WTC11 (cell line): Measurements from ENCODE around the gene BRMS1. TPM values are rescaled to one million over a fixed set of nuclear protein-coding genes. Genes with fewer than 3 reads are reported as not detected.

ENCODE experiments used
- ATAC-seq: fragments of 200-7000 bp; cut with Tn5 transposase; 2 replicates; pipeline ENCODE4 v1.10.0; 2021; ENCODE audit warnings: mild to moderate bottlenecking, moderate library complexity
- CTCF ChIA-PET: fragments of 300-600 bp; sonication (Branson Sonifier 250); formaldehyde crosslinking; loops from one replicate; lab custom pipeline; 2021; ENCODE audit warnings: antibody characterized with exemption; lab: Charles Lee
- POLR2A ChIA-PET: fragments of 350-600 bp; sonication (Branson Sonifier 250); formaldehyde crosslinking; loops from one replicate; lab custom pipeline; 2021; ENCODE audit warnings: antibody characterized with exemption; lab: Charles Lee
- DNase-seq: peaks from one replicate; pipeline ENCODE4 v3.0.0; 2021; ENCODE audit warnings: low spot score
- H3K27ac Mint-ChIP-seq: 2 replicates; pipeline ENCODE4 v1.8.0; 2021; ENCODE audit warnings: mixed read lengths
- H3K27me3 Mint-ChIP-seq: 2 replicates; pipeline ENCODE4 v1.8.0; 2021; ENCODE audit warnings: low read depth, mild to moderate bottlenecking, moderate library complexity, mixed read lengths
- H3K36me3 Mint-ChIP-seq: 2 replicates; pipeline ENCODE4 v1.8.0; 2021; ENCODE audit warnings: mixed read lengths
- H3K4me1 Mint-ChIP-seq: 2 replicates; pipeline ENCODE4 v1.8.0; 2022; ENCODE audit warnings: mixed read lengths
- H3K4me3 Mint-ChIP-seq: 2 replicates; pipeline ENCODE4 v1.8.0; 2021; ENCODE audit warnings: mild to moderate bottlenecking, moderate library complexity, mixed read lengths
- H3K9me3 Mint-ChIP-seq: 2 replicates; pipeline ENCODE4 v1.8.0; 2021; ENCODE audit warnings: mixed read lengths
- CBFB ChIP-seq: sonication (generic); formaldehyde crosslinking; IDR thresholded peaks from 2 replicates; pipeline ENCODE4 v1.8.1; 2022; ENCODE audit warnings: mild to moderate bottlenecking, low read depth, missing genetic modification reagents
- CREM ChIP-seq: sonication (generic); formaldehyde crosslinking; IDR thresholded peaks from 2 replicates; pipeline ENCODE4 v1.8.1; 2022; ENCODE audit warnings: mild to moderate bottlenecking, missing genetic modification reagents, moderate library complexity
- ESRRA ChIP-seq: sonication (generic); formaldehyde crosslinking; IDR thresholded peaks from 2 replicates; pipeline ENCODE4 v1.8.1; 2022; ENCODE audit warnings: mild to moderate bottlenecking, missing genetic modification reagents, borderline replicate concordance
- ETV6 ChIP-seq: sonication (generic); formaldehyde crosslinking; IDR thresholded peaks from 2 replicates; pipeline ENCODE4 v1.8.1; 2022; ENCODE audit warnings: mild to moderate bottlenecking, missing genetic modification reagents
- FOXK1 ChIP-seq: sonication (generic); formaldehyde crosslinking; IDR thresholded peaks from 2 replicates; pipeline ENCODE4 v1.8.0; 2022; ENCODE audit warnings: mild to moderate bottlenecking, moderate library complexity, missing genetic modification reagents
- HMGA2 ChIP-seq: fragments of 250-450 bp; sonication (Bioruptor Pico); IDR thresholded peaks from 2 replicates; pipeline ENCODE4 v1.4.0; 2021; ENCODE audit warnings: mild to moderate bottlenecking, moderate library complexity
- JAZF1 ChIP-seq: fragments of 250-450 bp; sonication (Bioruptor Pico); IDR thresholded peaks from 2 replicates; pipeline ENCODE4 v1.9.0; 2021; ENCODE audit warnings: moderate library complexity, mild to moderate bottlenecking, inconsistent platforms
- SOX15 ChIP-seq: fragments of 250-450 bp; sonication (Bioruptor Pico); IDR thresholded peaks from 2 replicates; pipeline ENCODE4 v1.9.0; 2021; ENCODE audit warnings: mild to moderate bottlenecking
- SP1 ChIP-seq: sonication (generic); formaldehyde crosslinking; conservative IDR thresholded peaks from 2 replicates; pipeline ENCODE4 v1.8.1; 2022; ENCODE audit warnings: missing genetic modification reagents
- TP53 ChIP-seq: sonication (generic); formaldehyde crosslinking; IDR thresholded peaks from 2 replicates; pipeline ENCODE4 v1.8.1; 2023; ENCODE audit warnings: mild to moderate bottlenecking, missing genetic modification reagents
- ZNF232 ChIP-seq: sonication (generic); formaldehyde crosslinking; IDR thresholded peaks from 2 replicates; pipeline ENCODE4 v1.8.0; 2022; ENCODE audit warnings: mild to moderate bottlenecking, missing genetic modification reagents
- ZNF423 ChIP-seq: fragments of 250-450 bp; sonication (Bioruptor Pico); IDR thresholded peaks from 2 replicates; pipeline ENCODE4 v2.1.2; 2022; ENCODE audit warnings: mild to moderate bottlenecking, moderate library complexity
- ZNF671 ChIP-seq: fragments of 250-450 bp; sonication (Bioruptor Pico); IDR thresholded peaks from 2 replicates; pipeline ENCODE4 v1.8.0; 2021; ENCODE audit warnings: mild to moderate bottlenecking
- total RNA-seq: library from RNA; stranded (reverse); gene quantifications from 3 replicates; pipeline ENCODE4 v1.2.3, GENCODE V29; 2021
- TF ChIP-seq, protein P1 (sequence below): sonication (generic); formaldehyde crosslinking; IDR thresholded peaks from 2 replicates; pipeline ENCODE4 v1.8.1; 2022; ENCODE audit warnings: mild to moderate bottlenecking, missing genetic modification reagents, moderate library complexity, borderline replicate concordance
- TF ChIP-seq, protein P2 (sequence below): sonication (generic); formaldehyde crosslinking; IDR thresholded peaks from 2 replicates; pipeline ENCODE4 v1.8.1; 2023; ENCODE audit warnings: mild to moderate bottlenecking, missing genetic modification reagents, moderate library complexity
- TF ChIP-seq, protein P3 (sequence below): fragments of 200-600 bp; IDR thresholded peaks from 2 replicates; pipeline ENCODE4 v1.8.0; 2022; ENCODE audit warnings: antibody characterized with exemption
- TF ChIP-seq, protein P4 (sequence below): sonication (generic); formaldehyde crosslinking; IDR thresholded peaks from 2 replicates; pipeline ENCODE4 v1.8.1; 2022; ENCODE audit warnings: missing genetic modification reagents, borderline replicate concordance
- TF ChIP-seq, protein P5 (sequence below): sonication (generic); formaldehyde crosslinking; IDR thresholded peaks from 2 replicates; pipeline ENCODE4 v1.8.0; 2022; ENCODE audit warnings: mild to moderate bottlenecking, missing genetic modification reagents
- TF ChIP-seq, protein P6 (sequence below): sonication (generic); formaldehyde crosslinking; IDR thresholded peaks from 2 replicates; pipeline ENCODE4 v1.8.1; 2023; ENCODE audit warnings: mild to moderate bottlenecking, missing genetic modification reagents, moderate library complexity
- TF ChIP-seq, protein P7 (sequence below): sonication (generic); formaldehyde crosslinking; IDR thresholded peaks from 2 replicates; pipeline ENCODE4 v1.8.0; 2023; ENCODE audit warnings: missing genetic modification reagents
- TF ChIP-seq, protein P8 (sequence below): sonication (generic); formaldehyde crosslinking; IDR thresholded peaks from 2 replicates; pipeline ENCODE4 v1.8.1; 2023; ENCODE audit warnings: mild to moderate bottlenecking, moderate library complexity, missing genetic modification reagents

The BRMS1 gene
- total RNA-seq, 1 experiment from 2014 or later = 44.5 TPM

DNA sequence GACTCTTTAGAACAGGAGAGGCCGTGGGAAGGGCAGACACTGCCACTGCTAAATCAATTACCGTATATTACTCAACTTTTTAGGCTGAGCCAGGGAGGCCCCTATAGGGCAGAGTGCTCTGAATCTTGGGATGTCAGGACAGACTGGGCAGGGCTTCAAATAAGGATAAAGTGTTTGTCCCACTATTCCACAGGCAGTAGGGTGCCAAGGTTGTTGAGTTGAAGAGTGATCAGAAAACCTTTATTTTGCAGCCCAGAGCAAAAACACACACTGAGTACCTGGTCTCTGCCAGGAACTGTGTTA lies 4.1 kb upstream of the BRMS1 start:
- Mint-ChIP-seq H3K4me1 (peaks cover 24% of the 10 kb centered on the region), H3K27ac (no peak overlapping the region), H3K36me3 (peaks cover 10% of the 10 kb centered on the region), H3K9me3 (no peaks in the 10 kb centered on the region), H3K27me3 (peaks cover 6% of the 10 kb centered on the region; the same call in 1 of the 2 replicates), H3K4me3 (peak overlapping the region; percentile 90)
- ChIA-PET CTCF (interaction anchor here (0.7 to 3.2 kb wide), 4 partner anchors 15 to 748 kb away, joined by 3 to 35 read pairs (median 14); no protein-coding TSS in a partner anchor), POLR2A (interaction anchor here (0.7 kb wide), 1 partner anchor 69 kb away, joined by 14 read pairs; no protein-coding TSS in a partner anchor)
- ATAC-seq (no peak), DNase-seq (no peak)
- no peak for TF ChIP-seq ZNF671 (CRISPR knock-in tag)
- TF ChIP-seq, protein P1, sequence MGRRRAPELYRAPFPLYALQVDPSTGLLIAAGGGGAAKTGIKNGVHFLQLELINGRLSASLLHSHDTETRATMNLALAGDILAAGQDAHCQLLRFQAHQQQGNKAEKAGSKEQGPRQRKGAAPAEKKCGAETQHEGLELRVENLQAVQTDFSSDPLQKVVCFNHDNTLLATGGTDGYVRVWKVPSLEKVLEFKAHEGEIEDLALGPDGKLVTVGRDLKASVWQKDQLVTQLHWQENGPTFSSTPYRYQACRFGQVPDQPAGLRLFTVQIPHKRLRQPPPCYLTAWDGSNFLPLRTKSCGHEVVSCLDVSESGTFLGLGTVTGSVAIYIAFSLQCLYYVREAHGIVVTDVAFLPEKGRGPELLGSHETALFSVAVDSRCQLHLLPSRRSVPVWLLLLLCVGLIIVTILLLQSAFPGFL (CRISPR knock-in tag) = no peak
- no peak for TF ChIP-seq JAZF1 (CRISPR knock-in tag)
- TF ChIP-seq HMGA2 = no peak
- TF ChIP-seq, protein P2, sequence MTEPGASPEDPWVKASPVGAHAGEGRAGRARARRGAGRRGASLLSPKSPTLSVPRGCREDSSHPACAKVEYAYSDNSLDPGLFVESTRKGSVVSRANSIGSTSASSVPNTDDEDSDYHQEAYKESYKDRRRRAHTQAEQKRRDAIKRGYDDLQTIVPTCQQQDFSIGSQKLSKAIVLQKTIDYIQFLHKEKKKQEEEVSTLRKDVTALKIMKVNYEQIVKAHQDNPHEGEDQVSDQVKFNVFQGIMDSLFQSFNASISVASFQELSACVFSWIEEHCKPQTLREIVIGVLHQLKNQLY (CRISPR knock-in tag) = no peak
- no peak for TF ChIP-seq SOX15 (CRISPR knock-in tag)
- TF ChIP-seq ESRRA = no peak
- TF ChIP-seq, protein P3, sequence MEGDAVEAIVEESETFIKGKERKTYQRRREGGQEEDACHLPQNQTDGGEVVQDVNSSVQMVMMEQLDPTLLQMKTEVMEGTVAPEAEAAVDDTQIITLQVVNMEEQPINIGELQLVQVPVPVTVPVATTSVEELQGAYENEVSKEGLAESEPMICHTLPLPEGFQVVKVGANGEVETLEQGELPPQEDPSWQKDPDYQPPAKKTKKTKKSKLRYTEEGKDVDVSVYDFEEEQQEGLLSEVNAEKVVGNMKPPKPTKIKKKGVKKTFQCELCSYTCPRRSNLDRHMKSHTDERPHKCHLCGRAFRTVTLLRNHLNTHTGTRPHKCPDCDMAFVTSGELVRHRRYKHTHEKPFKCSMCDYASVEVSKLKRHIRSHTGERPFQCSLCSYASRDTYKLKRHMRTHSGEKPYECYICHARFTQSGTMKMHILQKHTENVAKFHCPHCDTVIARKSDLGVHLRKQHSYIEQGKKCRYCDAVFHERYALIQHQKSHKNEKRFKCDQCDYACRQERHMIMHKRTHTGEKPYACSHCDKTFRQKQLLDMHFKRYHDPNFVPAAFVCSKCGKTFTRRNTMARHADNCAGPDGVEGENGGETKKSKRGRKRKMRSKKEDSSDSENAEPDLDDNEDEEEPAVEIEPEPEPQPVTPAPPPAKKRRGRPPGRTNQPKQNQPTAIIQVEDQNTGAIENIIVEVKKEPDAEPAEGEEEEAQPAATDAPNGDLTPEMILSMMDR = no peak
- TF ChIP-seq, protein P4, sequence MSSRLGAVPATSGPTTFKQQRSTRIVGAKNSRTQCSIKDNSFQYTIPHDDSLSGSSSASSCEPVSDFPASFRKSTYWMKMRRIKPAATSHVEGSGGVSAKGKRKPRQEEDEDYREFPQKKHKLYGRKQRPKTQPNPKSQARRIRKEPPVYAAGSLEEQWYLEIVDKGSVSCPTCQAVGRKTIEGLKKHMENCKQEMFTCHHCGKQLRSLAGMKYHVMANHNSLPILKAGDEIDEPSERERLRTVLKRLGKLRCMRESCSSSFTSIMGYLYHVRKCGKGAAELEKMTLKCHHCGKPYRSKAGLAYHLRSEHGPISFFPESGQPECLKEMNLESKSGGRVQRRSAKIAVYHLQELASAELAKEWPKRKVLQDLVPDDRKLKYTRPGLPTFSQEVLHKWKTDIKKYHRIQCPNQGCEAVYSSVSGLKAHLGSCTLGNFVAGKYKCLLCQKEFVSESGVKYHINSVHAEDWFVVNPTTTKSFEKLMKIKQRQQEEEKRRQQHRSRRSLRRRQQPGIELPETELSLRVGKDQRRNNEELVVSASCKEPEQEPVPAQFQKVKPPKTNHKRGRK (CRISPR knock-in tag) = no peak
- TF ChIP-seq FOXK1 (CRISPR knock-in tag) = no peak
- TF ChIP-seq, protein P5, sequence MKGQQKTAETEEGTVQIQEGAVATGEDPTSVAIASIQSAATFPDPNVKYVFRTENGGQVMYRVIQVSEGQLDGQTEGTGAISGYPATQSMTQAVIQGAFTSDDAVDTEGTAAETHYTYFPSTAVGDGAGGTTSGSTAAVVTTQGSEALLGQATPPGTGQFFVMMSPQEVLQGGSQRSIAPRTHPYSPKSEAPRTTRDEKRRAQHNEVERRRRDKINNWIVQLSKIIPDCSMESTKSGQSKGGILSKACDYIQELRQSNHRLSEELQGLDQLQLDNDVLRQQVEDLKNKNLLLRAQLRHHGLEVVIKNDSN (CRISPR knock-in tag) = no peak
- no peak for TF ChIP-seq ZNF232 (CRISPR knock-in tag)
- no peak for TF ChIP-seq CBFB (CRISPR knock-in tag)
- TF ChIP-seq SP1 (CRISPR knock-in tag) = no peak
- TF ChIP-seq, protein P6, sequence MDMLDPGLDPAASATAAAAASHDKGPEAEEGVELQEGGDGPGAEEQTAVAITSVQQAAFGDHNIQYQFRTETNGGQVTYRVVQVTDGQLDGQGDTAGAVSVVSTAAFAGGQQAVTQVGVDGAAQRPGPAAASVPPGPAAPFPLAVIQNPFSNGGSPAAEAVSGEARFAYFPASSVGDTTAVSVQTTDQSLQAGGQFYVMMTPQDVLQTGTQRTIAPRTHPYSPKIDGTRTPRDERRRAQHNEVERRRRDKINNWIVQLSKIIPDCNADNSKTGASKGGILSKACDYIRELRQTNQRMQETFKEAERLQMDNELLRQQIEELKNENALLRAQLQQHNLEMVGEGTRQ (CRISPR knock-in tag) = no peak

DNA sequence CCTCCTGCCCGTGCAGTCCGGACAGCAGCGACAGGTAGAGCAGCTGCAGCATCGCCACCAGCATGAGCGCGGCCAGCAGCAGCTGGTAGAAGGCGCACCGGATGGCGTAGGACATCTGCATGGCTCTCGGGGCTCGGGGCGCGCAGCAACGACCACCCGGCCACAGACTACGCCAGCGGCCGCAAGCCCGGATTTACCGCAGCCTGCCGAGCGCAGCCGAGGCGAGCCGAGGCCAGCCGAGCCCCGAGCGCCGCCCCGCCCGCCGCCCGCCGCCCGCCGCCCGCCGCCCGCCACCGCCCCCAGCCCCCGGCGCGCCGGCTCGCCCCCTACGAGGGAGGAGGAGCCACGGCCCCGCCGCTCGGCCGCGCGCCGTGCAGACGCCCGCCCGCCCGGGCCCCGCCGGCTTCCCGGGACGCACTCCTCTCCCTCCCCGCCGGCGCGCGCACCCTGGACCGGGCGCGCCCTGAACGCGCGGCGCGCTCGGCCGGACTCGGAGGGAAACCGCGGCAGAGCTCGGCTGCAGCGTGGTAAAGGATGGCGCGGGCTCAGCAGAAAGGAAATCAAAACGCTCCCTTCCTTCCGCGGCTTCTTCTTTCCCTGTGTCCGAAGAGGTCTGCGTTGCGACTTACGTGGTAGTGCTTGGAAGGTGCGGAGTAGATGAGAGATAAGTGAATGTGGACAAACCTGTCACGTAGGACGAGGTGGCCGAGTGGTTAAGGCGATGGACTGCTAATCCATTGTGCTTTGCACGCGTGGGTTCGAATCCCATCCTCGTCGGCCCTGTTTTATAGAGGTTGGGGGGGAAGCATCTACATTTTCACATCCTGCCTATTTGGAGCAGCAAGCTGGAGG lies 2.7 kb upstream of the BRMS1 start, which contains the start of gene B4GAT1:
TSS of gene B4GAT1 (minus strand) at position 205 of the 852 bp plus-strand sequence. CDS start at position 121, 84 bp downstream.
- CTCF ChIA-PET = interaction anchor here (0.6 to 3.2 kb wide), 10 partner anchors 11 to 459 kb away, joined by 3 to 35 read pairs (median 4); partner anchors contain the start of genes CD248, FIBP, MRPL11 and RIN1
- TF ChIP-seq, protein P5 (CRISPR knock-in tag) = no peak
- TF ChIP-seq, protein P7, sequence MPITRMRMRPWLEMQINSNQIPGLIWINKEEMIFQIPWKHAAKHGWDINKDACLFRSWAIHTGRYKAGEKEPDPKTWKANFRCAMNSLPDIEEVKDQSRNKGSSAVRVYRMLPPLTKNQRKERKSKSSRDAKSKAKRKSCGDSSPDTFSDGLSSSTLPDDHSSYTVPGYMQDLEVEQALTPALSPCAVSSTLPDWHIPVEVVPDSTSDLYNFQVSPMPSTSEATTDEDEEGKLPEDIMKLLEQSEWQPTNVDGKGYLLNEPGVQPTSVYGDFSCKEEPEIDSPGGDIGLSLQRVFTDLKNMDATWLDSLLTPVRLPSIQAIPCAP = peak; percentile 72; the same call in 1 of the 2 replicates
- TF ChIP-seq FOXK1 (CRISPR knock-in tag) (peak; percentile 55; the same call in 1 of the 2 replicates), TP53 (CRISPR knock-in tag) (0 out of 2 replicates have a peak, but pooled peaks have one; percentile 16), ETV6 (CRISPR knock-in tag) (peak; percentile 68; the same call in 1 of the 2 replicates), CREM (0 out of 2 replicates have a peak, but pooled peaks have one; percentile 56), HMGA2 (0 out of 2 replicates have a peak, but pooled peaks have one; percentile 22), ZNF423 (CRISPR knock-in tag) (0 out of 2 replicates have a peak, but pooled peaks have one; percentile 10)
- TF ChIP-seq, protein P8, sequence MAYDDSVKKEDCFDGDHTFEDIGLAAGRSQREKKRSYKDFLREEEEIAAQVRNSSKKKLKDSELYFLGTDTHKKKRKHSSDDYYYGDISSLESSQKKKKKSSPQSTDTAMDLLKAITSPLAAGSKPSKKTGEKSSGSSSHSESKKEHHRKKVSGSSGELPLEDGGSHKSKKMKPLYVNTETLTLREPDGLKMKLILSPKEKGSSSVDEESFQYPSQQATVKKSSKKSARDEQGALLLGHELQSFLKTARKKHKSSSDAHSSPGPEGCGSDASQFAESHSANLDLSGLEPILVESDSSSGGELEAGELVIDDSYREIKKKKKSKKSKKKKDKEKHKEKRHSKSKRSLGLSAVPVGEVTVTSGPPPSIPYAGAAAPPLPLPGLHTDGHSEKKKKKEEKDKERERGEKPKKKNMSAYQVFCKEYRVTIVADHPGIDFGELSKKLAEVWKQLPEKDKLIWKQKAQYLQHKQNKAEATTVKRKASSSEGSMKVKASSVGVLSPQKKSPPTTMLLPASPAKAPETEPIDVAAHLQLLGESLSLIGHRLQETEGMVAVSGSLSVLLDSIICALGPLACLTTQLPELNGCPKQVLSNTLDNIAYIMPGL (CRISPR knock-in tag) = peak; percentile 96

More for the DNA sequence above, 2.7 kb upstream of the BRMS1 start, which contains the start of gene B4GAT1:
- no peaks in the 10 kb centered on the region for H3K9me3 Mint-ChIP-seq
- peaks cover 26% of the 10 kb centered on the region for H3K4me1 Mint-ChIP-seq
- ATAC-seq (peak; percentile 71), DNase-seq (peak; percentile 81)
- peaks cover 6% of the 10 kb centered on the region; the same call in 1 of the 2 replicates for H3K36me3 Mint-ChIP-seq
- peak within 1 kb of the TSS; percentile 93 for H3K27ac Mint-ChIP-seq
- peak within 1 kb of the TSS; percentile 96 for H3K4me3 Mint-ChIP-seq
- POLR2A ChIA-PET = interaction anchor here (0.6 to 1.3 kb wide), 6 partner anchors 13 to 499 kb away, joined by 3 to 6 read pairs (median 3); partner anchors contain the start of gene YIF1A
- H3K27me3 Mint-ChIP-seq = peaks cover 6% of the 10 kb centered on the region; the same call in 1 of the 2 replicates
